HG02588 (cell line): ENCODE measurements around the gene DYNC1H1.
A peak's percentile ranks its signal among the peaks of the same experiment; 100 is the strongest.

Source experiments
- ATAC-seq: cut with Tn5 transposase; IDR thresholded peaks from one replicate; pipeline ENCODE4 v1.9.1; 2021; ENCODE audit warnings: mild to moderate bottlenecking, moderate library complexity; ENCODE audit not compliant: unreplicated experiment

DYNC1H1 gene

DNA sequence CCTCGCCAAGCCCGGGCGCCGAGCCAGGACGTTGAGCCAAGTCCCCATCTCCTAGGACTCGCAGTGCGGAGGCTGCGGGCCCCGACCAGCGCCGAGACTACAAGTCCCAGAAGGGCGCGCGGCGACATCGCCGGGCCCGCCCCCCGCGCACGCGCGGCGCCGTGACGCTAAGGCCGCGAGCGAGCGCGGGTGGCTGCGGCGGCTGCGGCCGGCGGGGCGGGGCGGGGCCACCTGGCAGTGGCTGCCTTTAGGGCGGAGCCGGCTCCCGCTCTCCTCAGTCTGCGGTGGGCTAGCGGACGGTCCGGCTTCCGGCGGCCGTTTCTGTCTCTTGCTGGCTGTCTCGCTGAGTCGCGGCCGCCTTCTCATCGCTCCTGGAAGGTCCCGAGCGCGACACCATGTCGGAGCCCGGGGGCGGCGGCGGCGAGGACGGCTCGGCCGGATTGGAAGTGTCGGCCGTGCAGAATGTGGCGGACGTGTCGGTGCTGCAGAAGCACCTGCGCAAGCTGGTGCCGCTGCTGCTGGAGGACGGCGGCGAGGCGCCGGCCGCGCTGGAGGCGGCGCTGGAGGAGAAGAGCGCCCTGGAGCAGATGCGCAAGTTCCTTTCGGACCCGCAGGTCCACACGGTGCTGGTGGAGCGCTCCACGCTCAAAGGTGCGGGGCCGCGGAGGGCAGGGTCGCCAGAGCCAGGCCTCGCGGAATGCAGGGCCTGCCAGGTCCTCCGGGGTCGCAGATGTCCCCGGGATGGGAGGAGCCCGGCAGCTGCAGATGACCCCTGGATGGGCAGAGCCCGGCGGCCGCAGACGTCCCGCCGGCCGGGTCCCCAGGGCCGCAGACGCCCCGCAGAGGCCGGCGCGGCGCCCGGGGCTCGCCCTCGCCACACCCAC is at the start of gene DYNC1H1:
TSS of gene DYNC1H1 (plus strand) at position 277 of the 884 bp plus-strand sequence. CDS start at position 396, 119 bp downstream.
- peak; percentile 81 for ATAC-seq

DNA sequence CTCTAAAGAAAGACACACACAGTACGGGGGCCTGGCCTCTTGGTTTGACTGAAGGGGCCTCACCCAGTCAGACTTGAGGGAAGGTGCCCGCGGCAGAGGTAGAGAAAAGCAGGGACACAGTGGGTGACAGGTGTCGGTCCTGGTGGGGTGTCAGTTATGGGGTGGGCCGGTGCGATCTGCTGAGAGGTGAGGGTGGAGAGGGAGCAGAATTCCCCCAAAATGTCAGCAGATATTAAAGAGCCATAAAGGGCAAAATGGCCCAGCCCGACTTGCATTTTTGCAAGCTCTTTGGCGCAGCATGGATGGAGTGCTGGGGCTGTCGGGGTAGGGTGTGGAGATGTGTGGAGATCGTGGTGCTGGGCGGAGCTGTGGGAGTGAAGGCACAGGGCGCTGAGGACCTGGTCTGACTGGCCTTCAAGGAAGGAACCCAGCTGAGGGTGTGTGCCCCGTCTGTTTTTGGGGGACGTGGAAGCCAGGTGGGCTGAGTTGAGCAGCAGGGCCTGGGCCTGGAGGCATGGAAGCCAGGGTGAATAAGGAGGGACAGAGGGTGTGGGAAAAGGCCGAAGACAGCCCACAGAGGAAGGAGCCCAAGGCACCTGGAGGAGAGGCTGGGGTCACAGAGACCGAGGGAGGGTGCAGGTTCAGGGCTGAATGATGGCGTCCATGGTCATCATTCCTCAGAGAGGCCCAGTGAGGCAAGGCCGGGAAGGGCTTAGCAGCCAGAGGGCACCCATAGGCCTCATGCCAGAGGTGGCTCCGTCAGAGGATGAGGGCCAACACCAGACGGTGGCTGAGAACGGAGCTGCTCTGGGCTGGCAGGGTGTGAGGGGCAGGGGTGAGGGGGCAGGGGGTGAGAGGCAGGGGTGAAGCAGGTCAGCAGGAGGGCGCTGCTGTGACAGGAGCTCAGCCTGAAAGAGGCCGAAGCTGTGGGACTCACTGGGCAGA is 48.2 kb upstream of the DYNC1H1 start:
- ATAC-seq, result no peak

DNA sequence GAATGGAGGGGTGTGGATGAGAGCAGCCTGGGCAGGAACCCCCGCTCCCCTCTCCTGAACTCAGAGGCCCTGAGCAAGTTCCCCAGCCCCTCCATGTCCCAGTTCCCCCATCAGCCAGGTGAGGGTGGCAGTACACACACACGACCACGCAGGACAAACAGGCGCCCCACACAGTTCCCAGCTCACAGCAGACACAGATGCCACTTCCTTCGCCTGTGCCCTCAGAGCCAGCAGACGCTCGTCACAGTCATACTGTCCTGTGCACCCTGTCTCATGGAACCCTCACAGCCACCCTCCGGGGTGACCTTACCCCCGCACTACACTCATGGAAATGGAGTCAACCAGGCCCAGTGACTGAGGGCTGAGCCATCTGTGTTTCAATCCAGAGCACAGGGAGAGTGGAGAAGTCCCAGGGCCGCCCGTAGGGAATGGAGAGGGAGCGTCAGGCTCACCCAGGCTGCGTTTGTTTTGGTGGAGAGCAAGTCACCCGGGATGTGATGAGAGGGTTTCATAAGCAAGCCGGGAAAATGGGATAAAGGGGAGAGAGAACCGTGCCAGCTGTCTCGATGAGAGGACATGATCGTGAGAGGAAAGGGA is 47.5 kb upstream of the DYNC1H1 start:
- ATAC-seq, result no peak

DNA sequence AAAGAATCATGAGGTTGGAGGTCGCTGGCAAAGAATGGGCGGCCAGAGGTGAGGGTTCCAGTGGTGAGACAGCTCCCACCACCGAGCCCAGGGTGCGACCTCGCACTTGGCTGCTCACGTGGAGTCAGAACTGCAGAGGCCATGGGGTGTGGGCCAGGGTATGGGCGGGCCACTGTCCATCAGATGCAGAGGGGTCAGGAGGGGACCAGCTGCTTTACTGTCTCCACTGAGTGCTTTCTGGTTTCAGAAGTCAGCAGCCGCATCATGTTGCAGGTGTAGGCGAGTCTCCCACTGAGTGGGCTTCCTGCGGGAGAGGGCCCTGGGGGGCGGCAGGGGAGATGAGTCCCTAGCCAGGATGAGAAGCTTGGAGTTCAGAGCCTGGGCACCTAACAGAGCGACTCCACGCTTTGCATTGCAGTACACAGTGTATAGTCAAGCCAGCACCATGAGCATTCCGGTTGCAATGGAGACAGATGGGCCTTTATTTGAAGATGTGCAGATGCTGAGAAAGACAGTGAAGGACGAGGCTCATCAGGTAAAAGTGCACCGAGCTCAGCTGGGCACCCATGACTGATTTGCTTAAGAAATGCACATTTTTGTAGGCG is 46.9 kb upstream of the DYNC1H1 start:
- no peak for ATAC-seq

DNA sequence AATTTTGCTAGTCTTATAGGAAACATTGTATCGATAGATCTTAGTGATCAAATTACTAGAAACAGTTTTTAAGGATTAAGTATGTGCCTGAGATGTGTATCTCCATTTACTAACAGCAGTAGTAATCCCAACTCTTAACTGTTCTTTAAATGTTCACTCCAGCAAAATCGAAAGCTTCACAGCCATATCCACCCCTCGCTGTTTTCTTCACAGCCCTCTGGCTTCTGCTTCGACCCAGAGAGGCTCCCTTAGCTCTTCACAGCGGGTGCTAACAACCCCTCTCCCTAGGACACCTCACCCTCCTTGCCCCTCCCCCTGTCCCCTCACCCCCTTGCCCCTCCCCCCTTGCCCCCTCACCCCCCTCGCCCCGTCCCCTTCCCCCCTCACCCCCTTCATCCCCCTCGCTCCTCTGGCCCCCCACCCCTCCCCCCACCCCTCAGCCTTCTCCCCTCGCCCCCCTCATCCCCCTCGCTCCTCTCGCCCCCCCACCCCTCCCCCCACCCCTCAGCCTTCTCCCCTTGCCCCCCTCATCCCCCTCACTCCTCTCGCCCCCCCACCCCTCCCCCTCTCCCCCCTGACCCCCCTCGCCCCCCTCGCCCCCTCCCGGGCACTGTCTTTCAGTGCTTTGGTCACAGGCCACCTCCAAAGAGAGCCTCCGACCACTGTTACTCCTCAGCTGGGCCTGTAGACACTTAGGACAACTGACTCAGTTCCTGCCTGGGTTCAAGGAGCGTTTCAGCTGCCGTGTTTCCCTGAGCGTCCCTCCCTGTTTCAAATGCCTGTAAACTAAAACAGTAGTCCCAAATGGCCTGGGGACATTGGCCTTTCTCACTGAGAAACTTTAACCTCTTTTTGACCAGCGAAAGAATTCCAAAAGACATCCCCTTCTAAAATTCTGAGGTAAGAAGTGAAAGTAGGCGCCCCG is 46.0 kb upstream of the DYNC1H1 start:
- ATAC-seq, result no peak

DNA sequence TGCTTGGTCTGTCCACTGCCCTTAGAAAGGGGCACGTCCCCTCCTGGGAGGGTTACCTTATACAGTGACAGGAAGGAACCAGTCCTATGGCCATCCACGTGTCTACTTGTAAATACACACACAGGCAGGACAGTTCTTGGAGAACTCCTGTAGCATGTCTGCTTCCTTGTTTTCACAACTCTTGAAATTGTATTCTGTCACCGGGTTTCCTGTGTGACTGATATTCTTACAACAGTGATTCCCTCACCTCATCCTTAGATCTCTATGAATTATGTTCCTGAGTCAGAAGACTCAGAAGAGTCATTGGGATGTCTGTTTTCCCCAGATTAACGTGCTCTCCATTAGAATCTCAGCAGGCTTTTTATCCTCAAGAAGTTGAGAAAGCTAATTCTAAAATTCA is 44.1 kb upstream of the DYNC1H1 start:
- no peak for ATAC-seq

DNA sequence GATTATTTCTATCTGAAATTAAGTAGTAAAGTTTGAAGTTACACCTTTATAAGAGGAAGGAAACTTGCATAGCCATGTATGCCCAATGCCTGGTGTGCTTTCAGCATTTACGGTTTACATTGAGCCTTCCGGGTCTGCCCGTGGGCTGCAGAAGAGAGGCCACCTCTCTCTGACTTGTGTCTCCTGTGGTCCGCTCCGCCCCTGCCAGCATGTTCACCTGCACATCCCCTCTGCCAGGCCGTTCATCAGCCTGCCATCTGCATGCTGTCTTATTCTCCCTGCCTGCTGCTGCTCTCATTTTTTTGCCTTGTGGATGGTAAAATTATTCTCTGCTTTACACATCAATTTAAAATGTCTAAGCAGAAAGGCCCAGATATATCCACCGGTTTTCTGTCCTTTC is 41.5 kb upstream of the DYNC1H1 start:
- no peak for ATAC-seq

DNA sequence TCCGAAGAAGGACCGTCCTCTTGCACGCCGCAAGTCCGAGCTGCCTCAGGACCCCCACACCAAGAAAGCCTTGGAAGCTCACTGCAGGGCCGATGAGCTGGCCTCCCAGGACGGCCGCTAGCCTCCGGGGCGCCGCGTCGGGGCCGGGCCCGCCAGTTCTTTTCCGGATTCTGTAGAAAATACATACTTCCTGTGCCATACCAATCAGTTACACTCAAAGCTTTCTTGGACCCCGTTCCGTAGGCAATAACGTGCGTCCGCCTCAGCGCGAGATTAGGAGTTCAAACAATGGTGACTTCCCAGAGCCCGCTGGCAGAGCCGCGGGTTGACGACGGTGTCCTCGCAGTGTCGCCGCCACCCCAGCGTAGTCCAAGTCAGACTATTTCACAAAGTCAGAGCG is 39.2 kb upstream of the DYNC1H1 start:
- ATAC-seq, result no peak

DNA sequence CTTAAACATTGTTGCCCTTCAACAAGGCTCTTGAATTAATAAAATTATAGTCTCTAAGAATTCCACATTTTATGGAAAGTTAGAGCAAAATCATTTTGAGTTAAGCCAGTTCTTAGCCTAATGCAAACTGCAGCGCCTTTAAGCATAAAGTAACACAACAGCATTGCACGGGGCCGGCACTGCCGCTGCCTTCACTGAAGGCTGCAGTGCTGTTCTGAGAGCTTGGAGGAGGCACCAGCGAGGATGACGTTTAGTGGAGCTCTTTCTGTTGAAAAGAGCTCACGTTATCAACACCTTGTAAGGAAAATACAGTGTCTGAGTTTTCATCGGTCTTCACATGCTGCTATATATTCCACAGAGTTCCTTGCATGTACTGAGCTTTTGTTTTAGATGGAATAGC is 38.3 kb upstream of the DYNC1H1 start:
- ATAC-seq, result no peak

DNA sequence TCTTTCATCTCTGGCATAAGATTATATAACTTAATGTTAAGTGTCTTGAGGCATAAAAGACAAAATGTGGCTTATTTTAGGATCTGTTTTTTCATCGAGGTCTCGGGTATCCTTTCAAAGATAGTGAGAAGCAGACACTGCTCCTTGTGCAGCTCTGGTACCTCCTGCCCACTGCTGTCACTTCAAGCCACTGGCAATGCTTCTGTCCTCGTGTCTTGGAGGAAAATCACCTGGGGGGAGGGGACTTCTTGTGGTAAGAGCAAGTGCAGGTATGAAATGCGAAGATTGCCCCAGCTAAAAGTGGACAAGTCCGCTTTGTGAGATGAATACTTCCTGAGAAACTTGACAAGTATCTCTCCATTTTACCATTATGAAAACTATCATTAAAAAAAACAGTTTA is 37.8 kb upstream of the DYNC1H1 start:
- no peak for ATAC-seq

DNA sequence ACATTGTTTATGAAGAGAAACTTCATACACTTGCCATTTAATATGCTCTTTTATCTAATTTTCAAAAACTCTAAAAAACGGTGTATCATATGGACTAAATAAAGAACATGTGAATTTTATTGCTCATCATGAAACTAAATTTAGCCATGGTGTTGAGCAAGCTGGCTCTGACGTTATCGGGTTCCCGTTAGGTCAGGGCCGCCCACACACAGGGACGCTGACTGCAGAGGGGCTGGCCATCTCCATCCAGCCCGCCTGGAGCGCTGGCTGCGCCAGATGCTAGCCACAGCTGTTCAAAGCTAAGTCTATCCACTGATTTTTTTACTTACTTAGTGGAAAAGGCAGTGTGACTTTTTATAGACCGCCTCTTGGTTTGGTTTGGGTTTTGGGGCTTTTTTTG is 36.5 kb upstream of the DYNC1H1 start:
- ATAC-seq, result no peak

DNA sequence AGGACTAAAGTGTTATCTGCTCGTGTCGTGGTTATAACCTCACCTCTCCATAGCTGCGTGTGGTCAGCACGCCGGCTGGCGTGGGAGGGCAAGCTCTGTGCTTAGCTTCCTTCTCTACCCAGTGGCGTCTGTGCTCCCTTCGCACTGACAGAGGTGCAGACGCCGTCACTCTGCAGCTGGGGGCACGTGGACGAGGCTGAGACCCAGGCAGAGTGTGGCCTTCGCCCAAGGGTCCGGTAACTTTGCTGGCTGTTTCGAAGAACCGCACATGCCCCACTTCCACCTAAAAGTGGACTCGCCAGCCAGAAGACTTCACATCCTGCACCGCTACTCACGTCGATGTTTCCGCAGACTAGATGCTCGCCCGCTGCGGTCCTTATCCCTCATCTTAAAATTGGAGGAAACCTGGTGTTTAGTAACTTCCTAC is 35.9 kb upstream of the DYNC1H1 start:
- ATAC-seq, result no peak

DNA sequence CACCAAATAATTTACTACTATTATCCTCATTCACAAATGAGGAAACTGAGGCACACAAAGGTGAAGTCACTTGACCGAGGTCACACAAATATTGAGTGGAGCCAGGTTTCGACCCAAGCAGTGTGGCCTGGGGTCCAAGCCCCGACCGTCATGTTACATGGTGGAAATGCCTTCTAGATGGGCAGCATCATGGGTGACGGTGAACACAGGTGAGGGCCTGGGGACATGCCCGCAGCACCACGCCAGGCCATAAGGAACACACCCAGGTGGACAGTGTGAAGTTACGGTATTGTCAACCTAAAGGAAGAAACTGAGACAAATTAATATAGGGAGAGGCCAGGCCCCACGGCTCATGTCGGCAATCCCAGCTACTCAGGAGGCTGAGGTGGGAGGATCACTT is 35.3 kb upstream of the DYNC1H1 start:
- no peak for ATAC-seq

DNA sequence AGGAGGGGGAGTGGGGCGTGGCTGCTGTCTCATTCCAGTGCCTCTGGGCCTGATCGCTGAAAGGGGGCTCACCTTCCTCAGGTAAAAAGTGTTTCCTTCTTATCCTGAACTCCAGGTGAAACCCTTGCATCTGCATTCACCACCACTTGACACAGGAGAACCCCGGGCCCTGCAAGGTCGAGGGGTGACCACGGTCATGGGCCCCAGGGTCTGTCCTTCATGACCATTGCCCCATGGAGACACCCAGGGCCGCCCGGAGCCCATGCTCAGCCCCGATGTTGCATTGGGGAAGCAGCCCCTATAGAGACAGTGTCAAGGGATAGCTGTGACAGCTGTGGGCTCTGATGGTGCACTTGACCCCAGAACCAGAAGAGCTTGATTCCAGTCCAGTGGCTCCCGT is 34.4 kb upstream of the DYNC1H1 start:
- no peak for ATAC-seq

DNA sequence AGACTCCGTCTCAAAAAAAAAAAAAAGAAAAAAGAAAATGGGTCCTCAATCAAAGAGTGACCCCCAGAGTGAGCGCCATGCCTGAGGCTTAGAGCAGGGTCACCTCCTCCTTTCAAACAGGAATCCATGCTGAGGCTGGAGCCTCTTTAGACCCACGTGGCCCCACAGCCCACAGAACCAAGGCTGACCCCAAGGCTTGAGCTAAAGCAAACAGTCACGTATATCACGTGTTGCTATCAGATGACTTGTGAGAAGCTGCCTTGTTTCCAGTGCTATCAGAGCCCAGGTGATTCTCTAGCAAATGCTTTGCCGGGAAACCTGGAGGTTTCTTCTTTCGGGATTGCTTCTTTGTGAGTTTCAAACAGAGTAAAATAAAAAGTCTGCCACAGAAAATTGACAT is 31.7 kb upstream of the DYNC1H1 start:
- ATAC-seq, result no peak

DNA sequence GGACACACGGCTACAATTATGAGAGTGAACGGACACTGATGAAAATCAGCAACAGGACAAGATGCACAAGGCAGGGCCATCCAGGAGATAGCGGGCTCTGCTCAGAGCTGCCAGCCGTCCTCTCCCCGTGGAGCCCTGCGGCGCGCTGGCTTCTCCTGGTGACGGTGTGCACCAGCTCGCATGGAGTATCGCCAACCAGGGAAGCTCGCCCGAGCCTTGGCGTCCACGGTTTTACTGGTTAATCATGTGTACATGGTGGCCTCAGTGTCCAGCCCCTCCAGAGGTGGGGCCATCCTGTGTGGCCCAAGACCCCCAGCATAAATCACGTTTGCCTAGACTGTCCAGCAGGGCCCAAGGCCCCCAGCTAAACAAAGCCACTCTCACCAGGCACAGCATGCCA is 31.2 kb upstream of the DYNC1H1 start:
- ATAC-seq, result no peak

DNA sequence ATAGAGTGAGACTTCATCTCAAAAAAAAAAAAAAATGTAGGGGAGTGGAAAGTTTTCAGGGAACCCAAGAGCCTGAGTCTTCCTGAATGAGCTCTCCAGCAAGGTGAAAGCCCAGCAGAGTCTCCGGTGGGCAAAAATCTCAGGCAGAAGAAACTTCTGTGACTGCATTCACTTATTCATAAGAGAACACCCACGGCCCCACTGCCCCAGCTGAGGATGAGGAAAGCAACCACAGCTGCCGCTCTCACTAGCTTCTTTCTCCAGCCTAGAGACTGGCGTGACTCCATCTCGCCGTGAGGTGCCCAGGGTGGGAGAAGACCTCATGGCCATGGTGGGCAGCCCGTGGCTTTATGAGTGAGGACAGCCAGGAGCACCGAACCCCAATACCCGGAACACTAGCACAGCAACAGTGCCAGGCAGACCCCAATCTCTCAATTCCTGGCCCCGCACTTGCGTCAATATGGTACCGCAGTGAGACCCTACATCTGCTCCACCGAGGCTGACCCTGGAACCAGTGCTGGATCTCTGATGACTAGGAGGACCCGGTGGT is 29.7 kb upstream of the DYNC1H1 start:
- no peak for ATAC-seq

DNA sequence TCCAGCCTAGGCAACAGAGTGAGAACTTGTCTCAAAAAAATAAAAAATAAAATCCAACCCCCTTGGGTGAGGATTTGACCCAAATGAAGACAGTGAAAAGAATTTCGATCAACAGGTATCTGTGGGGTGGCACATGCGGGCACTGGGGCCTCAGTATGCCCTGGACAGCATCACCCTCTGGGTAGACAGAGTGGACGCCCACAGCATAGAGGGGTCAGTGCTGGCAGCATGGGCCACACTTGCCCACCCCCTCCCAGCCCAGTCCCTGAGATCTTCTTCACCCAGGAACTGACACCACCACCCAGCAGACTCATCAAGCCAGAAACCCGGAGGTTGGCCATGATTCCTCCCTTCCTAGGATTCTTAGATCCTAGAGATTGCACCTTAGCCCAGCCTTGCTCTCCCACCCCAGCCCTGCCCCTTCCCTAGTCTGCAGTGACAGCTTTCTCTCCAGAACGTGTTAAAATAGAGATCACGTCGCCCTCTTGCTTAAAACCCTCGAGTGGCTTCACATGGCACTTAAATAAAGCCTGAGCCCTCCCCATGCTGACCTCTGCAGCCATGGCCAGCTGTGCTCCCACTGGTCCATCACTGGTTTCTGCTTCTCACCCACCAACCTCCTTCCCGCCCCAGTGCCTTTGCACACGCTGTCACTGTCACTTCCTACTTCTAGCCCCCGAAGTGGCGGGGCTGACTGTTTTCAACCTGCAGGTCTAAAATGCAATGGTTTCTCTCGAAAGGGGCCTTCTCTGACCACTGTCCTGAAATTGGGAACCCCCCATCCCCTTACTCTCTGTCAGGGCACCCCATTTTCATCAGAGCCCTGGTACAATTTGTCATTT is 26.2 kb upstream of the DYNC1H1 start:
- no peak for ATAC-seq
